Neural progenitor cell (in vitro differentiated cells): Measurements from ENCODE around the gene DNPEP.

Experiments
- EZH2 ChIP-seq: fragments of 200-600 bp; sonication (generic); IDR thresholded peaks from 2 replicates; pipeline ENCODE4 v1.6.1; 2017; ENCODE audit warnings: antibody characterized with exemption, mild to moderate bottlenecking, moderate library complexity
- EZH2phosphoT487 ChIP-seq: fragments of 200-600 bp; sonication (generic); IDR thresholded peaks from 2 replicates; pipeline ENCODE4 v1.6.1; 2017; ENCODE audit warnings: antibody characterized with exemption
- TF ChIP-seq, protein P1 (sequence below): fragments of 200-600 bp; sonication (generic); IDR thresholded peaks from 2 replicates; pipeline ENCODE4 v1.5.1; 2017; ENCODE audit warnings: antibody characterized with exemption, mild to moderate bottlenecking

DNA sequence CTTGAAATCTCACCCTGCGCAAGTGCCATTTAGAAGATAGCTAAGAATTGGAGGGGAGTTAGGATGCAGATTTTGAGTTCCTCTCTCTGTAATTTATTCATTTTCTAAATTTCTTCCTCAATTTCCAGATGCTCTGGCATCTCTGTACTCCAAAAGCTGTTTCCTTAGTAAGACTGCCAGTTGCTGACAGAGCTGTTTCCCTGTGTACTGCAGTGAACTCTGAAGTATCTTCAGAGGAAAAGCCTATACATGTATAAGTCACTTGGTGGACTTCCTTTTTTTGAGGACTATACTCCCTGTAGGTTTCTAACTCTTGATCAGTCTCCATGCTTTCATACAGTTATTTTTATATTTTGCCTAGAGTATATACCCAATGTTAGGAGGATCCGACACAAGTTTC, 53.6 kb downstream of the DNPEP start:
- TF ChIP-seq, protein P1, sequence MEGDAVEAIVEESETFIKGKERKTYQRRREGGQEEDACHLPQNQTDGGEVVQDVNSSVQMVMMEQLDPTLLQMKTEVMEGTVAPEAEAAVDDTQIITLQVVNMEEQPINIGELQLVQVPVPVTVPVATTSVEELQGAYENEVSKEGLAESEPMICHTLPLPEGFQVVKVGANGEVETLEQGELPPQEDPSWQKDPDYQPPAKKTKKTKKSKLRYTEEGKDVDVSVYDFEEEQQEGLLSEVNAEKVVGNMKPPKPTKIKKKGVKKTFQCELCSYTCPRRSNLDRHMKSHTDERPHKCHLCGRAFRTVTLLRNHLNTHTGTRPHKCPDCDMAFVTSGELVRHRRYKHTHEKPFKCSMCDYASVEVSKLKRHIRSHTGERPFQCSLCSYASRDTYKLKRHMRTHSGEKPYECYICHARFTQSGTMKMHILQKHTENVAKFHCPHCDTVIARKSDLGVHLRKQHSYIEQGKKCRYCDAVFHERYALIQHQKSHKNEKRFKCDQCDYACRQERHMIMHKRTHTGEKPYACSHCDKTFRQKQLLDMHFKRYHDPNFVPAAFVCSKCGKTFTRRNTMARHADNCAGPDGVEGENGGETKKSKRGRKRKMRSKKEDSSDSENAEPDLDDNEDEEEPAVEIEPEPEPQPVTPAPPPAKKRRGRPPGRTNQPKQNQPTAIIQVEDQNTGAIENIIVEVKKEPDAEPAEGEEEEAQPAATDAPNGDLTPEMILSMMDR = no peak
- TF ChIP-seq EZH2phosphoT487 (no peak), EZH2 (no peak)
